ENCODE measurements around the gene GMDS. TPM values are rescaled to one million over a fixed set of nuclear protein-coding genes. Genes with fewer than 3 reads are reported as not detected.

GMDS gene
- total RNA-seq, 1 experiment from 2014 or later: 27.6 TPM

DNA sequence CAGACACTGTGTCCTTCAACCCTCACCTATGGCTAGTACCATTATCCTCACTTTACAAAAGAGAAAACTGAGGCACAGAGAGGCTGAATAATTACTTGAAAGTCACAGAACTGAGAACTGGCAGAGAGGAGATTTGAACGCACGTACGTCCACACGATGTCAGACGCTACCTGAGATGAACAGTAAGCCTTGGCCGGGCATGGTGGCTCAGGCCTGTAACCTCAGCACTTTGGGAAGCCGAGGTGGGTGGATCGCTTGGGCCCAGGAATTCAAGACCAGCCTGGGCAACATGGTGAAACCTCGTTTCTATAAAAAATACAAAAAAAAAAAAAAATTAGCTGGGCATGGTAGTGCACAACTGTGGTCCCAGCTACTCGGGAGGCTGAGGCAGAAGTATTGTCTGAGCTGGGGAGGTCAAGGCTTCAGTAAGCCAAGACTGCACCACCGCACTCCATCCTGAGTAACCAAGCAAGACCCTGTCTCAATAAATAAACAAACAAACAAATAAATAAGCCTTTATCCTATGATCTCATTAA lies 20.5 kb downstream of the GMDS start:
- Histone ChIP-seq H4K5ac (ENCODE audit: insufficient read length, low read depth, low read length) (no peak overlapping the region), H4K8ac (replicated peaks; ENCODE audit: insufficient read length, low read depth, low read length) (no peak overlapping the region), H2AFZ (ENCODE audit: low read length) (no peak overlapping the region), H3K56ac (ENCODE audit: insufficient read length, low read depth, low read length) (no peak overlapping the region), H3K4me2 (ENCODE audit: insufficient read depth, insufficient read length, low read length) (no peak overlapping the region), H3K9ac (ENCODE audit: extremely low read depth, insufficient read length, low read length) (no peak overlapping the region), H3K27me3 (ENCODE audit: insufficient read depth, low read length) (no peaks in the 10 kb centered on the region), H3K14ac (ENCODE audit: insufficient read depth, low read length) (no peak overlapping the region), H4K91ac (ENCODE audit: insufficient read length, low read depth, low read length) (no peak overlapping the region), H3T11ph (ENCODE audit: low read length) (no peak overlapping the region), H3K79me2 (ENCODE audit: insufficient read depth, low read length) (no peaks in the 10 kb centered on the region; the same call in 1 of the 2 replicates), H2BK5ac (ENCODE audit: insufficient read length, low read length) (no peak overlapping the region), H3K18ac (ENCODE audit: insufficient read length, low read depth, low read length) (no peak overlapping the region), H2AK5ac (ENCODE audit: insufficient read length, low read length) (no peak overlapping the region), H3K9me3 (ENCODE audit: control insufficient read depth, low read depth, low read length) (no peaks in the 10 kb centered on the region), H3K4ac (ENCODE audit: low read depth, low read length) (no peak overlapping the region), H2BK120ac (ENCODE audit: low read depth, low read length, poor library complexity, severe bottlenecking) (no peak overlapping the region), H2BK20ac (ENCODE audit: low read depth, low read length, poor library complexity, severe bottlenecking) (no peak overlapping the region), H2BK12ac (ENCODE audit: insufficient read length, low read depth, low read length) (no peak overlapping the region), H3K79me1 (ENCODE audit: insufficient read depth, low read depth, low read length, poor library complexity, severe bottlenecking) (peaks cover 4% of the 10 kb centered on the region), H4K20me1 (ENCODE audit: control insufficient read depth, insufficient read depth, insufficient read length) (no peaks in the 10 kb centered on the region), H3K27ac (ENCODE audit: insufficient read length, low read depth, low read length) (no peak overlapping the region), H2BK15ac (ENCODE audit: low read depth, low read length) (no peak overlapping the region), H3K4me1 (ENCODE audit: insufficient read depth, low read length) (no peaks in the 10 kb centered on the region; the same call in 1 of the 2 replicates), H3K23me2 (ENCODE audit: insufficient read length, low read depth, low read length, poor library complexity, severe bottlenecking) (no peaks in the 10 kb centered on the region), H3K23ac (ENCODE audit: insufficient read length, low read depth, low read length) (no peak overlapping the region)
- Mint-ChIP-seq H3K36me3 (ENCODE audit: insufficient read depth in 1 of 3, low read depth in 3 of 3) (no peaks in the 10 kb centered on the region; a peak in 1 of 7 replicates), H3K4me3 (no peak overlapping the region), H3K27ac (no peak overlapping the region), H3K9me3 (no peaks in the 10 kb centered on the region), H3K27me3 (ENCODE audit: low read depth) (no peaks in the 10 kb centered on the region), H3K4me1 (peaks cover 20 to 29% of the 10 kb centered on the region in 2 experiments)
- DNase-seq: no peak
- TF ChIP-seq, protein P1, sequence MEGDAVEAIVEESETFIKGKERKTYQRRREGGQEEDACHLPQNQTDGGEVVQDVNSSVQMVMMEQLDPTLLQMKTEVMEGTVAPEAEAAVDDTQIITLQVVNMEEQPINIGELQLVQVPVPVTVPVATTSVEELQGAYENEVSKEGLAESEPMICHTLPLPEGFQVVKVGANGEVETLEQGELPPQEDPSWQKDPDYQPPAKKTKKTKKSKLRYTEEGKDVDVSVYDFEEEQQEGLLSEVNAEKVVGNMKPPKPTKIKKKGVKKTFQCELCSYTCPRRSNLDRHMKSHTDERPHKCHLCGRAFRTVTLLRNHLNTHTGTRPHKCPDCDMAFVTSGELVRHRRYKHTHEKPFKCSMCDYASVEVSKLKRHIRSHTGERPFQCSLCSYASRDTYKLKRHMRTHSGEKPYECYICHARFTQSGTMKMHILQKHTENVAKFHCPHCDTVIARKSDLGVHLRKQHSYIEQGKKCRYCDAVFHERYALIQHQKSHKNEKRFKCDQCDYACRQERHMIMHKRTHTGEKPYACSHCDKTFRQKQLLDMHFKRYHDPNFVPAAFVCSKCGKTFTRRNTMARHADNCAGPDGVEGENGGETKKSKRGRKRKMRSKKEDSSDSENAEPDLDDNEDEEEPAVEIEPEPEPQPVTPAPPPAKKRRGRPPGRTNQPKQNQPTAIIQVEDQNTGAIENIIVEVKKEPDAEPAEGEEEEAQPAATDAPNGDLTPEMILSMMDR (conservative IDR thresholded peaks at IDR 0.05): no peak
- no CpG with 5 or more reads among the region's 11 CpGs for WGBS (ENCODE audit: extremely low coverage, insufficient read length, low lambda C conversion rate)
